NB4 (cell line): ENCODE data around the gene ESR1.

Experiments
- CTCF ChIP-seq: IDR thresholded peaks from one replicate; pipeline ENCODE4 v1.5.1; 2012; ENCODE audit warnings: low read depth, low read length
- POLR2A ChIP-seq: IDR thresholded peaks from 2 replicates; pipeline ENCODE4 v1.6.1; 2011; ENCODE audit warnings: mild to moderate bottlenecking; ENCODE audit not compliant: insufficient read length; ENCODE audit errors: extremely low read depth
- TF ChIP-seq, protein P1 (sequence below): IDR thresholded peaks from 2 replicates; pipeline ENCODE4 v1.6.1; 2011; ENCODE audit warnings: low read depth, low read length

DNA sequence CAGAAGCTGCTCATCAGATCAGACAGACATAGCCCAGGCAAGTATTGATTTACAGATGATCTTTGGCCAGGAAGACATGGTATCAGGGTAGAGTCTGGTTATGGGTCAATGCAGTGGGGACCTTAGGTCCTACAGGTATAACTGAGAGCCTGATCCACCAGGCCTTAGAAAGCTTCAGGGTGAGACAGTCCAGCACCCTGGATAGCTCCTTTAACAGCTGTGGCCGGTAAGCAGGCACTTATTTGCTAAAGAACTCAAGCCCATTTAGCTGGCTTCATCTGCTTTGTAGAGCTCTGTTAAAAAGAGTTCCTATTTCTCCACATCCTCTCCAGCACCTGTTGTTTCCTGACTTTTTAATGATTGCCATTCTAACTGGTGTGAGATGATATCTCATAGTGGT, 39.6 kb downstream of the ESR1 start:
- TF ChIP-seq CTCF (no peak), POLR2A (no peak)
- TF ChIP-seq, protein P1, sequence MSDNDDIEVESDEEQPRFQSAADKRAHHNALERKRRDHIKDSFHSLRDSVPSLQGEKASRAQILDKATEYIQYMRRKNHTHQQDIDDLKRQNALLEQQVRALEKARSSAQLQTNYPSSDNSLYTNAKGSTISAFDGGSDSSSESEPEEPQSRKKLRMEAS: no peak
